ENCODE data around the gene FRMD7.
"Not testable (repeated sequence)": the region's sequence is repeated elsewhere in the genome, so short reads cannot be mapped to it uniquely, and the experiment has no call there.

FRMD7 gene

GRCh38 chrX:132092439-132093065 is 35.3 kb downstream of the FRMD7 start:
- DNase-seq (ENCODE audit: low read depth), result peak; percentile 5

DNA sequence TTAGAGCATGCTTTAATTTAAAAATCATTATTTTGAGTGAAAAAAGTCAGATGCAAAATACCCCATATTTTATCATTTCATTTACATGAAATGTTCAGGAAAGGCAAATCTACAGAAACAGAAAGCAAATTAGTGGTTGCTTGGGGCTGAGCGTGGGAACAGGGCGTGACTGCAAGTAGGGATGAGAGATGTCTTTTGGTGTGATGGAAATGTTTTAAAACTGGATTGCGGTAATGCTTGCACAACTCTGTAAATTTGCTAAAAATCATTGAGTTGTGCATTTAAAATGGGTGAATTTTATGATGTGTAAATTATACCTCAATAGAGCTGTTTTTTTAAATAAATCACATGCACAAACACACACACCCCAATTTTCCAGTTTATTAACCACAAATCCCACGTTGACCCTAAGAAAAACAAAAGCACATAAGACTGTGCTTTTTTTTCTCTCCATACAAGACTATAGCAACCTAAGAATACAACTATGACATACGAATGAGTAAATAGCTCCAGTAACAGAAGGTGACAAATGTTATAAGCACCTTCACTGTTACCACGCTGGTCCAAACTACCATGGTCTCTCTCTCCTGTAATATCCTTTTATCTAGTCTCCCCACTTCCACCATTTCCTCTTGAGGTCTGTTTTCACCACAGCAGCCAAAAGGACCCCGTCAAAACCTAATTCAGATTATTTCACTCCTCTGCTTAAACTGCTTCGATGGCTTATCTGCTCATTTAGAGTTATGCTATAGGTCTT is 37.2 kb downstream of the FRMD7 start:
- no peak for DNase-seq (ENCODE audit: low read depth)

DNA sequence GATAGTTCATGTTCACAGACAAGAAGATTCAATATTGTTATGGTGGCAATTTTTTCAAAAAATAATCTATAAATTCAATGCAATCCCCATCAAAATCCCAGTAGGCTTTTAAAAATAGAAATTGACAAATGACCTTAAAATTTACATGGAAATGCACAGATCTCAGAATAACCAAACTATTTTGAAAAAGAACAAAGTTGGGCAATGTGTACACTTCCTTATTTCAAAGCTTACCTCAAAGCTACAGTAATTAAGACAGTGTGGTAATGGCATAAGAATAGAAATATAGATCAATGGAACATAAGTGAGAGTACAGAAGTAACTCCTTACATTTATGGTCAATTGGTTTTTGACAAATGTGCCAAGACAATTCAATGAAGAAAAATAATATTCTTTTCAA is 39.0 kb downstream of the FRMD7 start:
- DNase-seq (ENCODE audit: low read depth), result no peak

- DNase-seq (ENCODE audit: low read depth), result no peak
Measured at GRCh38 chrX:132086672-132087071, 41.1 kb downstream of the FRMD7 start.

GRCh38 chrX:132085786-132086185 is 42.0 kb downstream of the FRMD7 start:
- no peak for DNase-seq (ENCODE audit: low read depth)

DNA sequence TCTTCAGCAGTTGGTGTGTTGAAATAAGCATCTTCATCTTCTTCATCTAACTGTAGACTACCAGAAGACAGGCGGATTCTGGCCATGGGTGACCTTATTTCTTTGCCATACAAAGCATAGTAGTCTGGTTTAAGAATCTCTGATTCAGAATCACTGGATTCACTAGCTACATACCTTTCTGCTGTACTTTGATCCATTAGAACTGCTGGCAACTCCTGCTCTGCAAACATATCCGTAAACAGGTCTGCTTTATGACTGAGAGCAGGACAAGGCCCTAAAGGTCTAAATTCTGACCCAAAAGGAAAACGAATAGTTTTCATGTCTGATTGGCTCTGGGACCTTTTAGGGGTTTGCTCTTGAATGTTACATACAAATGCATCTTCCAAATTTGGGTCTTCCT is 49.9 kb downstream of the FRMD7 start:
- DNase-seq (ENCODE audit: low read depth), result no peak

DNA sequence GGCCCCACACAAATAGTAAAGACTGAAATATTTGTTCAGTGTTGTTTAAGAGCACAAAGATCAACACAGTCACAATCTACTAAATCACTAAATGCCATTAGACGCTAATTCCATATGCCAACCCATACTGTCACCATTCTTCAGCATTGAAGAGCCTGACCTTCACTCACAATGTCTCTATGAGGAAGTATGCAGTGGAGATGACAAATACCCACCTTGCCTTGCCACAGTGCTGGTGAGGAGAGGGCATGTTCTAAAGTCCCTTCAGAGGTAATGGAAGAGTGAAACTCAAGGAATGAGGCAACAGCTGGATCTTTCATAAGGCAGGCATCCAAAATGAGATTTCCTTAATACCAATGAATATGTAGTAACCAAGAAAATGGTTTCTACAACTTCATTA is 50.4 kb downstream of the FRMD7 start:
- DNase-seq (ENCODE audit: low read depth), result no peak

GRCh38 chrX:132071254-132071653 is 56.6 kb downstream of the FRMD7 start:
- DNase-seq (ENCODE audit: low read depth), result no peak

GRCh38 chrX:132068405-132068804 is 59.4 kb downstream of the FRMD7 start:
- no peak for DNase-seq (ENCODE audit: low read depth)

DNA sequence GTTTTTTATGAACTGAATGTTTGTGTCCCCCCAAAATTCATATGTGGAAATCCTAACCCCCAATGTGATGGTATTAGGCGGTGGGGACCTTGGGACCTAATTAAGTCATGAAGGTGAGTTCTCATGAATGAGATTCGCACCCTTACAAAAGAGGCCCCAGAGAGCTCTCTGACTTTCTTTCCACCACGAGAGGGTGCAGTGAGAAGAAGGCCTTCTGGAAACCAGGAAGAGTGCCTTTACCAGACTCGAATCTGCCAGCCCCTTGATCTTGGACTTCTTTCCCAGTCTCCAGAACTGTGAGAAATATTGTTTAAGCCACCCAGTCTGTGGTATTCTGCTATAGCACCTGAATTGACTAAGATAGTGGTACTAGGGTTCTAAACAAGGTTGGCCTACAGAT is 64.0 kb downstream of the FRMD7 start:
- DNase-seq (ENCODE audit: low read depth), result no peak

DNA sequence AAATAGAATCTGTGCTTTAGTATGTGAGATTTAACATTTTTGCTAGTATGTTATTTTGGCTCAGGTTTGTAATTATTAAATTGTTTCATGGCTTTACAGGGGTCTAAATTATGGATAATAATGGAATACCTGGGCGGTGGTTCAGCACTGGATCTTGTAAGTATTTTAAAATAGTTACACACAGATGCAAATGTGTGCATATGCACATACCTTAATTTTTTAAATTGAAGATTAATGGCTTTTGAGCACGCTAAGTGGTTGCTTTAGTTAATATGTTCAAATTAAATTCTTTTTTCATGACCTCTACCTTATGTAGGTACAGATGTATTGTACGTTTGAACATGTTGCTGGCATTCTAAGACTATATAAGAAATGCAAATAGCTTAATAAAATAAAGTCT is 64.5 kb downstream of the FRMD7 start:
- DNase-seq (ENCODE audit: low read depth), result no peak

DNA sequence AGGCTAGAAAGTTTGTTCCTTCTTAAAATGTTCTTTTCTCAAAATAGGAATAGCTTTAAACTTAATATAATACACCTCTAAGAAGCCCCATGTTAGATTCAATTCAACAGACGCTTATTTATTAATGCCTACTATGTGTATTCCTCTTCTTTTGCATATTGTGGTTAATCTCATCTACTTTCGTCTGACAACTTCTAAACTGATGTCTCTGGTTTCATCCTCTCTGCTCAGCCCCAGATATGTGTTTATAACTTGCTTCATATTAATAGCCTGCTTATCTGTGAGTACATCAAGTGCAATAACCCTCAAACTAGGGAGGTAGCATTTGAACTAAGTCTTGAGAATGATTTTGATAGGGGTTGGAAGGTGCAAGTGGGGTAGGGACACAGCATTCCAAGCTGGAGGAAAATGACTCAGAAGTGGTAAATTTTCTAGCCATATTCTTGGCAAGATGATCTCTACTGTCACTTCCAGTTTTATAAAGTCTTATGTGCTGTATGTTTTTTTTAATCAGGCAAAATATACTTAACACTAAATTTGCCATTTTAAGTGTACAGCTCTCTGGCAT is 67.8 kb downstream of the FRMD7 start:
- no peak for DNase-seq (ENCODE audit: low read depth)

DNA sequence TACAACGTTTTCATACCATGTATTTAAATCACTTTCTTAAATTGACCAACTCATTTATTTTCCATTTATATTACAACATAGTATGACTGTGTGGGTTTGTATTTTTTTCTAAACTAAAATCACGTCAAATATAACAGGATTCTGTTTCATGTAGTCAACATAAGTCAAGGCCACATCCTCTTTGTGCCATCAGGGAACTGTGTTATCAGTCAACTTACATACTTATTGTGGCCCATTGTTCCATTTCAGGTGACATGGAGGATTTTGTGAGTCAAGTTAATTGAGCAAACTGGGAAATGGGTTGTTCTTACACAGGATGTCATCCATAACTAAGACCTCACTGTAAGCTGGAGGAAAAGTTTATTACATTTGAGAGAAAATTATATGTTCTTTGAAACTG is 68.8 kb downstream of the FRMD7 start:
- DNase-seq (ENCODE audit: low read depth), result no peak

DNA sequence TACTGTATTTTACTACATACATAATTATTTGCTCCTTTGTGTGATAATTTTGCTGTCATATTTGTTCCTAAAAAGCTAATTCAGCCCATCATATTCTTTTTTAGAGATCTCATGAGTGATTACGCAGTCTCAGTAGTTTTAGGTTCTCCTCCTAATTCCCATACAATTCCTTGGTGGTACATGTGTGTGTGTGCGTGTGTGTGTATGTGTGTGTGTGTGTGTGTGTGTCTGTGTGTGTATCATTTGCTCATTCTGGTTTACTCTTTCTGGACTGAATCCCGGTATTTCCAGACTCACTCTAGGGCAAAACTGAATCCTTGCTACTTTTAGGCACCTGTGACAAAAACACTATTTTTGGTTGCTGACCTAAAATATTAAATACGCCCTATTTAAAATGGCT is 69.8 kb downstream of the FRMD7 start:
- DNase-seq (ENCODE audit: low read depth), result no peak

DNA sequence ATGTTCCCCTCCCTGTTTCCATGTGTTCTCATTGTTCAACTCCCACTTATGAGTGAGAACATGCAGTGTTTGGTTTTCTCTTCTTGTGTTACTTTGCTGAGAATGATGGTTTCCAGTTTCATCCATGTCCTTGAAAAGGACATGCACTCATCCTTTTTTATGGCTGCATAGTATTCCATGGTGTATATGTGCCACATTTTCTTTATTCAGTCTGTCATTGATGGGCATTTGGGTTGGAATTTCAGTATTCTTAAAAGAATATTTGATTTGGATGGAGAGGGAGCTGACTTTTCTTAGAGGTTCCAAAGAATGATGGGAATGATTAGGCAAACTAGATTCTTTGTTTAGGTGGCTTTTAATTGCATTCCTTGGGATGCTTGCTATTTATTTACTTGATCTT is 76.0 kb downstream of the FRMD7 start:
- DNase-seq (ENCODE audit: low read depth), result not testable (repeated sequence)

GRCh38 chrX:132046533-132046932 is 81.3 kb downstream of the FRMD7 start:
- DNase-seq (ENCODE audit: low read depth), result no peak

- DNase-seq (ENCODE audit: low read depth), result no peak
Measured at GRCh38 chrX:132045456-132045855, 82.4 kb downstream of the FRMD7 start.

DNA sequence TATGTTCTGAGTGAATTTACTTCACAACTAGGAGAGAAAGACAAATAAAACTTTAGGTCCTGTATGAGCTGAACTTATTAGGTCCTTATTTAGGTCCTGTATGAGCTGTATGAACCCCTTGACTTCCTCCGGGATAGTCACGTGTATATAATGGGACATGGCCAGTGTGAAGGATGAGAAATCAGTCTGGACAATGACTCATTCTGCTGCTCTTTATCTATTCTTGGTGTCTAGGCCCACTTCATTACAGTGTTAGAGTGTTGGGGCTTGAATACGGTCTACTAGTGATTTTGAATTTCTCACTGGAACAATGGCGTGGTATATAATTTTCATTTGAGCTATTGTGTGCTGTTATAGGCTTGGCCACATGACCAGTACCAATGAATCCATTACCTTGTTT is 82.9 kb downstream of the FRMD7 start:
- no peak for DNase-seq (ENCODE audit: low read depth)

- DNase-seq (ENCODE audit: low read depth), result no peak
Measured at GRCh38 chrX:132043977-132044376, 83.8 kb downstream of the FRMD7 start.

DNA sequence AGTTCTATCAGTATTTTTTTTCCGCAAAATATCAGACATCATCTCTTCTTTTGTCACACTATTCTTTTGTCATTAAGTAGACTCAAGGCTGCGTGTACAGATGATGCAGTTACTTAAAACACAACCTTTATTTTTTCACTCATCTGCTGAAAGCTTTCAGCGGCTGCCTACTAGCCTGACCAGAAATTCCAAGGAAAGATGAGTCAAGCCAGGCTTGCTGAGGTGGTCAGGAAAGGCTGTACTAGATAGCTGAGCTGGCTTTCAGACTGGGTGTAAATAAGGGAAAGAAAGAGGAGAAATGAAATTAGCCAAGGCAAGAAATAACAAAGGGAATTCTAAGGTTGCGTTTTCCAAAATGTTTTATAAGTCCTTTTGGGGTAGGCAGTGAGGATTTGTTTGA is 86.8 kb downstream of the FRMD7 start:
- DNase-seq (ENCODE audit: low read depth), result no peak

- DNase-seq (ENCODE audit: low read depth), result no peak
Measured at GRCh38 chrX:132040066-132040465, 87.8 kb downstream of the FRMD7 start.

- no peak for DNase-seq (ENCODE audit: low read depth)
Measured at GRCh38 chrX:132037479-132037993, 90.3 kb downstream of the FRMD7 start.

DNA sequence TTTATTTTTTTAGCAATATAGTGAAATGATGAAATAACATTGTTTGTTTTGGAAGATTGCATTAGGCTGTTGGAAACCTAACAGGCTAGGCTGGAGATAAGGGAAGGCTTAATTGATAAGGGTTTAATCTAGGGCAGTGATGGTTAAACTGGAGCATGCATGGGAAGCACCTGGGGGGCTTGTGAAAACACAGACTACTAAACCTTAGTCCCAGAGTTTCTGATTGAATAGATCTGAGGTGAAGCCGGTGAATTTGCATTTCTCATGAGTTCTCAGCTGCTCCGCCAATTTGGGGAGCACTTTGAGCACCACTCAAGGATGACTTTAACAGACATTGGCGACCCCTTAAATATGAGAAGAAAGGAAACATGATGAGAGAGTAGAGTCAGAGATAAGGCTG is 93.2 kb downstream of the FRMD7 start:
- no peak for DNase-seq (ENCODE audit: low read depth)

Measured in stimulated activated CD8-positive, alpha-beta memory T cell treated with anti-CD3 and anti-CD28 coated beads, Interleukin-15, amount 100 ng/mL, for 1 hour (primary cell).